CD4-positive, alpha-beta T cell treated with Interleukin-21 for 1 hour (primary cell): ENCODE results near the gene LRRC1.

Source experiments
- DNase-seq: peaks from one replicate; pipeline ENCODE4 v3.0.0-alpha.2; 2020

Gene LRRC1

GRCh38 chr6:53929041-53929820, 134.4 kb downstream of the LRRC1 start:
- no peak for DNase-seq

- DNase-seq = no peak
Observed at GRCh38 chr6:53929821-53930120, 135.0 kb downstream of the LRRC1 start.

GRCh38 chr6:53930330-53930729, 135.5 kb downstream of the LRRC1 start:
- DNase-seq = no peak

- DNase-seq = no peak
Observed at GRCh38 chr6:53931086-53931485, 136.3 kb downstream of the LRRC1 start.

GRCh38 chr6:53932516-53932915, 137.7 kb downstream of the LRRC1 start:
- no peak for DNase-seq

GRCh38 chr6:53934023-53934422, 139.2 kb downstream of the LRRC1 start:
- DNase-seq = no peak

- DNase-seq = no peak
Observed at GRCh38 chr6:53937461-53937860, 142.7 kb downstream of the LRRC1 start.

- DNase-seq = no peak
Observed at GRCh38 chr6:53938810-53939209, 144.0 kb downstream of the LRRC1 start.

- no peak for DNase-seq
Observed at GRCh38 chr6:53939830-53940229, 145.0 kb downstream of the LRRC1 start.

- no peak for DNase-seq
Observed at GRCh38 chr6:53943395-53943794, 148.6 kb downstream of the LRRC1 start.

GRCh38 chr6:53944091-53944490, 149.3 kb downstream of the LRRC1 start:
- no peak for DNase-seq

- DNase-seq = no peak
Observed at GRCh38 chr6:53944543-53944942, 149.7 kb downstream of the LRRC1 start.

- no peak for DNase-seq
Observed at GRCh38 chr6:53945765-53946407, 151.1 kb downstream of the LRRC1 start.

GRCh38 chr6:53947780-53948179, 153.0 kb downstream of the LRRC1 start:
- no peak for DNase-seq

GRCh38 chr6:53951383-53951782, 156.6 kb downstream of the LRRC1 start:
- DNase-seq = no peak

- no peak for DNase-seq
Observed at GRCh38 chr6:53956068-53956711, 161.4 kb downstream of the LRRC1 start.

GRCh38 chr6:53956804-53957203, 162.0 kb downstream of the LRRC1 start:
- no peak for DNase-seq

- no peak for DNase-seq
Observed at GRCh38 chr6:53959717-53960116, 164.9 kb downstream of the LRRC1 start.

- DNase-seq = no peak
Observed at GRCh38 chr6:53960311-53960710, 165.5 kb downstream of the LRRC1 start.

- no peak for DNase-seq
Observed at GRCh38 chr6:53961679-53962370, 167.0 kb downstream of the LRRC1 start.

- no peak for DNase-seq
Observed at GRCh38 chr6:53962646-53963045, 167.8 kb downstream of the LRRC1 start.

GRCh38 chr6:53967415-53967814, 172.6 kb downstream of the LRRC1 start:
- no peak for DNase-seq
